C1 segment of cervical spinal cord (tissue), 14 donors: ENCODE results near the gene THPO.

ENCODE experiments used
- DNase-seq, 14 donors: peaks; one replicate each; lab custom pipeline; 2025; lab: John Stamatoyannopoulos, UW

The THPO gene

DNA sequence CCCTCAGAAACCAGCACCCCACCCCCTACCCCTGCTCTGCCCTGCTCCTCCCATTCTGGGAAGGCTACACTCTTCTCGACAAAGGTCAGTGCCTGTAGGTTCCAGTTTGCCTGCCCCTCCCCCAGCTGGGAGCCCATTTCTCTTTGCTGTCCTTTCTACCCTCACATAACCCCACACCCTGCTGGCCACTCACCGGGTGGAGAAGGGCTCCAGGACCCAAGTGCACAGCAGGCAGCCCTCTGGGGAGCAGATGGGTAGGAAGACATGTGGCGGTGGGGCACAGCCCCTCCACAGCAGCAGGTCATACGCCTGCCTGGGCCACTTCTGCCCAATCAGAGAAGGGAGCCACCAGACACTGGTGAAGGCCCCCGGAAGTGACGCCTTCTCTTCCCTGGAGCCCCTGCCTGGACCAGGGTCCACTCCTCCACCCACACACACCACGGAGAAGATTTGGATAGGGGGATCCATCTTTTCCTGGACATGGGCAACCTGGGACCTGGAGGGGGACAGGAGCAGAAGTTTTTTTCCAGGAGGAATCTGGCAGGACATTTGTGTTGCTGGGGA is at the start of gene THPO:
TSS of gene THPO (minus strand) at position 326 of the 564 bp plus-strand sequence. CDS start 1,948 bp downstream, outside the sequence.
- peak in 2 of 14 donors; percentile 22 to 72 for DNase-seq

DNA sequence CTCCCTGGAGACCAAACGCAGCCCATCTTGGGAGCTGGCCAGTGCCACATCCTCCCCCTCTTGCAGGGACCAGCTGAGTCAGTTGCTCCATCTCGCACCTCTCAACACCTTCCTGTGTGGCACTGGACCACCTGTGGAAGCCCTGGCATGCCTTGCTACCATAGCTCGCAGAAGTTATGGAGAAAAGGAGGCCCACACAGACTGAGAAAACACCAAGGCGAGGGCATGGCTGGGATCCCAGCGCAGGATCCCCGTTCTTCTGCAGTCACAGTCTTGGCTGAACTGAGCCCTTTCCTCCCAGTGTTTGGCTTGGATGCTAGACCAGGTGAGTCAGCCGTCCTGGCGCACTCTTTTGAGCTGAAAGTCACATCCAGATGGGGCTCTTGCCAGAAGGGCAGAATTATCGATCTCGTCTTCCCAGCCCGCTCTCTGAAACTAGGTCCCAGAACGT is 48.7 kb upstream of the THPO start:
- DNase-seq: no peak

GRCh38 chr3:184423561-184423960 is 45.6 kb upstream of the THPO start:
- no peak for DNase-seq

DNA sequence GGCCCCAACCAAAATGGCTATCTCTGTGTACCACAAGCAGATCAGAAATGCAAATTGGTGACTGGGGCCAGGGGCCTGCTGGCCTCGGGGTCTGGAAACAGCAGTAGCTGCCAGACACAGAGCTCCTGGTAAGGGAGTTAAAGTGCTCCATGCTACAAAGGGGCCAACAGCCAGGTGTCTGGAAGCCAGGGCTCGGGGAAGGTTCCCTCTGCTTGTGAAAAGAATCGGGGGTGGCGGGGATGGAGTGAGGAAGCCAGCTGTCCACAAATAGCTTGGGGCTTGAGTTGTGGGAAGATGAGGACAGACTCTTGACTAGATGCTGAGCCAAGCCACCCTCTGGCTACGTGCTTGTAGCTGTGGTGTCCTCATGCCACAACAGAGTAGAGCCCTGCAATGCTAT is 41.2 kb upstream of the THPO start:
- peak in 1 of 14 donors; percentile 67 for DNase-seq

GRCh38 chr3:184417619-184418327 is 39.8 kb upstream of the THPO start:
- DNase-seq: peak in 10 of 14 donors; percentile 6 to 64 (median 28)

GRCh38 chr3:184415203-184415490 is 37.1 kb upstream of the THPO start:
- DNase-seq: no peak

- no peak for DNase-seq
These were observed 36.6 kb upstream of the THPO start for GRCh38 chr3:184414418-184415202.

- no peak for DNase-seq
These were observed 32.0 kb upstream of the THPO start for GRCh38 chr3:184409946-184410500.

- no peak for DNase-seq
These were observed 31.4 kb upstream of the THPO start for GRCh38 chr3:184409331-184409926.

- no peak for DNase-seq
These were observed 27.3 kb upstream of the THPO start for GRCh38 chr3:184405075-184406030.

DNA sequence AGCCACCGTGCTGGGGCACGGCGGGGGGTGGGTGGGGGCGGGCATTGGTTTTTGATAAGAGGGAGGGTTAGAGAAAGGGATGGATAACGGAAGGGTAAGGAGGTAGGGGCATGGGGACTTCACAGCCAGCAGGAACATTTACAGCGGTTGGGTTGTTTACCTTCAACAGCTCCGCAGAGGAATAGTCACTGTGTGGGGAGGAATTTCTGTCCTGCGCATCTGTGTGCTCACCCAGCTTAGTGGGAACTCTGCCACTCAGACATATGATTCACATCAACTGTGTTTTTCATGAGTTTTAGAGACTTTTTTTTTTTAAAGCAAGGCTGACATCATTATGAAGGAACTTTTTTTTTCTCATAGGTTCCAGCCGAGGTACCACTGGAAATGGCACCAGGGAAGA is 21.4 kb upstream of the THPO start:
- no peak for DNase-seq

GRCh38 chr3:184395320-184395660 is 17.3 kb upstream of the THPO start:
- DNase-seq: no peak

- no peak for DNase-seq
These were observed 13.3 kb upstream of the THPO start for GRCh38 chr3:184391266-184391665.

DNA sequence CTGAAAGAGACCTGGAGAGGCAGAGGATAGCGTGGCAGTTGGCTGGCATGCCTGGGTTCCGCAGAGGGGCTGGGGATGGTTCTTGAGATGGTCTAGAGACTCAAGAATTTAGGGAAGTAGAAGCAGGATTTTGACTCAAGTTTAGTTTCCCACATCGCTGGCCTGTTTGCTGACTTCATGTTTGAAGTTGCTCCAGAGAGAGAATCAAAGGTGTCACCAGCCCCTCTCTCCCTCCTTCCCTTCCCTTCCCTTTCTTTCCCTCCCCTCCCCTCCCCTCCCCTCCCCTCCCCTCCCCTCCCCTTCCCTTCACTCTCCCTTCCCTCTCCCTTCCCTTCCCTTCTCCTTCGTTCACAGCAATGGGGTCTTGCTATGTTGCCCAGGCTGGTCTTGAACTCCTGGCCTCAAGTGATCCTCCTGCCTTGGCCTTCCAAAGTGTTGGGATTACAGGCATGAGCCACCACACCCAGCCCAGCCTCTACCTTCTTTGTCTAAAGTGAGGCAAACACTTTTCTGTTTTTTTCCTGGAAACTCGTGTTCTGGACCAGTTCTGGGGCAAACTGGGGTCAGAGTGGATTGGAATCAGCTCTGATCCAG is 12.0 kb upstream of the THPO start:
- DNase-seq: no peak

- no peak for DNase-seq
These were observed 11.4 kb upstream of the THPO start for GRCh38 chr3:184389384-184389783.

DNA sequence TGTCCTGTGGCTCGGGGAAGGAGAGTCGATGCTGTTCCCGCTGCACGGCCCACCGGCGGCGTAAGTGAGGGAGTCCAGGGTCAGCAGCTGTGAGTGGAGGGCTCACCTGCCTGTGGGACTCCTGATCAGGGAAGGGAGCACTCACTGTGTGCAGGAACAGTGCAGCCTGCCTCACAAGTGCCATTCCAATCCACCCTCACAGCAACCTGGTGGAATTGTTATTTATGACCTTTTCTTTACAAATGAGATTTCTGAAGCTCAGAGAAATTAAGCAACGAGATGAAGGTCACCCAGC is 10.9 kb upstream of the THPO start:
- no peak for DNase-seq

DNA sequence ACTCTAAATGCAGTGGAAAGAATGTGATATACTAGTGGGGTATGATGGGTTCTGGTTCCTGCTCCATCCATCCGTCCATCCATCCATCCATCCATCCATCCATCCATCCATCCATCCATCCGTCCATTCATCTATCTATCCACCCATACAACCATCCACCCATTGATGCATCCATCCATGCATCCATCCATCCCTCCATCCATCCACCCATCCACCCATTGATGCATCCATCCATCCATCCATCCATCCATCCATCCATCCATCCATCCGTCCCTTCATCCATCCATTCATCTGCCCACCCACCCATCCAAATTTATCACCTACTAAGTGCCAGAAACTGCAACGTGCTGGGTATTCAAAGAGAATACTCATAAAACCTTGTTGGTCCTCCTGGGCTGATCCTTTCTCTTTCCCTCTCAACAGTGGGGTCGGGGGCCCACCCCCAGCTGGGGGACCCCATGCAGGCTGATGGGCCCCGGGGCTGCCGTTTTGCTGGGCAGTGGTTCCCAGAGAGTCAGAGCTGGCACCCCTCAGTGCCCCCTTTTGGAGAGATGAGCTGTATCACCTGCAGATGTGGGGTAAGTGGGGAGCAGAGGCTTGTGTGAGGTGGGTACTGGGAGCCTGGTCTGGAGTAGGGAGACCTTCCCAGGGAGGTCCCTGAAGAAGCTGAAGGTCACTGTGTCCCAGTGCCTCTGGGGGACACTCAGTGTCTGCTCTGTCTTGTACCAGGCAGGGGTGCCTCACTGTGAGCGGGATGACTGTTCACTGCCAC is 10.3 kb upstream of the THPO start:
- DNase-seq: no peak

DNA sequence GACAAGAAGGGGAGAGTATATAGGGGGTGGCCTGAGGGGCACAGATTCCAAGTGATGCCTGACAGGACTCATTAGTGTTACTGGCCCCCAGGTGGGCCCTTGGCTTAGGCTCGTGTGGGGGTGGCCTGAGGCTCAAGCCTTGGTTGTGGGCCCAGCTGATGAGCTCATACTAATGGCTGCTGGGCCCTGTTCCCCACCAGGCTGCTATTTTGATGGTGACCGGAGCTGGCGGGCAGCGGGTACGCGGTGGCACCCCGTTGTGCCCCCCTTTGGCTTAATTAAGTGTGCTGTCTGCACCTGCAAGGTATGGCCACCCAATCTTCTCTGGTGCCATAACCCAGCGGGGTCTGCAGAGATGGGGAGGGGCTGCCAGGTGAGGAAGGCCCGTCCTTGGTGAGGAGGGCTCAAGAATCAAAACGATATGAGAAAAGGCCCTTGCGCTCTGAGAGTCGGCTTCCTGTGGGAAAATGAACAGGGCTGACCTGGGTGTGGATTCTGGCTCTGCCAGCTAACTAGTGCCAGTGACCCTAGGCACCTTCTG is 9.2 kb upstream of the THPO start:
- no peak for DNase-seq

DNA sequence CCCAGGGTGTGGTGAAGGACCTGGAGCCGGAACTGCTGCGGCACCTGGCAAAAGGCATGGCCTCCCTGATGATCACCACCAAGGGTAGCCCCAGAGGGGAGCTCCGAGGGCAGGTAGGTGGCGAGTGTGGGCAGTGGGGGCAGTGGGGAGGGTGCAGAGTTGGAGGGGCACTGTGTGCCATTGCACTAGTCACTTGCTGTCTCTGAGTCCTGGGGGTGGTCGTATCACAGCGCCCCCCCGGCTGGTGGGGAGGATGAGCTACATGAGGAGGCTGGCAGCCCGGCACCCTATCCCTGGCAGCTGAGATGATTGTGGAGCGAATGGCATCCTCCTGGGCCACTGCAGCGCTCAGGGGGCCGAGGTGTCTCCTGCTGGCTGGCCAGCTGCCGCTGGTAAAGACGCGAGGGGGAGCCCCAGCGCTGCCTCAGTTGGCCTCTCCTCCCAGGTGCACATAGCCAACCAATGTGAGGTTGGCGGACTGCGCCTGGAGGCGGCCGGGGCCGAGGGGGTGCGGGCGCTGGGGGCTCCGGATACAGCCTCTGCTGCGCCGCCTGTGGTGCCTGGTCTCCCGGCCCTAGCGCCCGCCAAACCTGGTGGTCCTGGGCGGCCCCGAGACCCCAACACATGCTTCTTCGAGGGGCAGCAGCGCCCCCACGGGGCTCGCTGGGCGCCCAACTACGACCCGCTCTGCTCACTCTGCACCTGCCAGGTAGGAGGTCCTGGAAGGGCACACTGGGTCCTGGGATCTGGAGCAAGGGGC is 8.2 kb upstream of the THPO start:
- no peak for DNase-seq
